H9 (cell line): ENCODE data around the gene SKAP1. TPM values are rescaled to one million over a fixed set of nuclear protein-coding genes. Genes with fewer than 3 reads are reported as not detected.

Experiments
- DNase-seq: peaks from one replicate; pipeline ENCODE4 v3.0.0-alpha.2; 2017
- H2AFZ ChIP-seq: one replicate; pipeline ENCODE4 v1.6.1; 2013; ENCODE audit warnings: mild to moderate bottlenecking, low read length, control low read depth, moderate library complexity
- H2AK5ac ChIP-seq: 2 replicates; pipeline ENCODE4 v1.6.1; 2013; ENCODE audit warnings: low read length, control low read depth, mixed read lengths; ENCODE audit not compliant: insufficient read length
- H2BK120ac ChIP-seq: one replicate; pipeline ENCODE4 v1.6.1; 2013; ENCODE audit warnings: low read depth, mild to moderate bottlenecking, low read length, control low read depth, inconsistent platforms; ENCODE audit not compliant: poor library complexity, severe bottlenecking
- H2BK12ac ChIP-seq: 2 replicates; pipeline ENCODE4 v1.6.1; 2013; ENCODE audit warnings: low read length, control low read depth, mixed read lengths, low read depth; ENCODE audit not compliant: insufficient read length
- H2BK15ac ChIP-seq: 2 replicates; pipeline ENCODE4 v1.6.1; 2013; ENCODE audit warnings: low read depth, low read length, control low read depth
- H2BK20ac ChIP-seq: one replicate; pipeline ENCODE4 v1.6.1; 2013; ENCODE audit warnings: low read depth, mild to moderate bottlenecking, low read length, control low read depth, inconsistent platforms; ENCODE audit not compliant: poor library complexity, severe bottlenecking
- H2BK5ac ChIP-seq: 2 replicates; pipeline ENCODE4 v1.6.1; 2013; ENCODE audit warnings: low read length, control low read depth, mixed read lengths; ENCODE audit not compliant: insufficient read length
- H3K14ac ChIP-seq: 2 replicates; pipeline ENCODE4 v1.6.1; 2013; ENCODE audit warnings: low read length, control low read depth; ENCODE audit not compliant: insufficient read depth
- H3K18ac ChIP-seq: 2 replicates; pipeline ENCODE4 v1.6.1; 2013; ENCODE audit warnings: low read depth, mild to moderate bottlenecking, mixed read lengths, low read length, control low read depth; ENCODE audit not compliant: insufficient read length
- H3K23ac ChIP-seq: 2 replicates; pipeline ENCODE4 v1.6.1; 2013; ENCODE audit warnings: low read length, control low read depth, mixed read lengths, low read depth; ENCODE audit not compliant: insufficient read length
- H3K23me2 ChIP-seq: 2 replicates; pipeline ENCODE4 v1.6.1; 2013; ENCODE audit warnings: low read depth, mild to moderate bottlenecking, mixed read lengths, low read length, control low read depth; ENCODE audit not compliant: insufficient read length, poor library complexity, severe bottlenecking
- H3K27ac ChIP-seq: 2 replicates; pipeline ENCODE4 v1.5.1; 2013; ENCODE audit warnings: low read length, control low read depth, mixed read lengths, low read depth; ENCODE audit not compliant: insufficient read length
- H3K27me3 ChIP-seq: 2 replicates; pipeline ENCODE4 v1.6.1; 2013; ENCODE audit warnings: low read length, control low read depth, inconsistent platforms; ENCODE audit not compliant: insufficient read depth
- H3K4ac ChIP-seq: 2 replicates; pipeline ENCODE4 v1.6.1; 2013; ENCODE audit warnings: low read depth, mild to moderate bottlenecking, control low read depth, inconsistent platforms, low read length, moderate library complexity
- H3K4me1 ChIP-seq: 2 replicates; pipeline ENCODE4 v1.6.1; 2013; ENCODE audit warnings: low read length, control low read depth, inconsistent platforms; ENCODE audit not compliant: insufficient read depth
- H3K4me2 ChIP-seq: 2 replicates; pipeline ENCODE4 v1.6.1; 2013; ENCODE audit warnings: low read length, control low read depth, mixed read lengths; ENCODE audit not compliant: insufficient read length, insufficient read depth
- H3K56ac ChIP-seq: 2 replicates; pipeline ENCODE4 v1.6.1; 2013; ENCODE audit warnings: low read depth, mild to moderate bottlenecking, mixed read lengths, low read length, control low read depth; ENCODE audit not compliant: insufficient read length
- H3K79me1 ChIP-seq: 2 replicates; pipeline ENCODE4 v1.6.1; 2013; ENCODE audit warnings: low read depth, mild to moderate bottlenecking, moderate library complexity, low read length, control low read depth, inconsistent platforms; ENCODE audit not compliant: insufficient read depth, poor library complexity, severe bottlenecking
- H3K79me2 ChIP-seq: 2 replicates; pipeline ENCODE4 v1.6.1; 2013; ENCODE audit warnings: low read length, control low read depth, inconsistent platforms; ENCODE audit not compliant: insufficient read depth
- H3K9ac ChIP-seq: 2 replicates; pipeline ENCODE4 v1.6.1; 2013; ENCODE audit warnings: low read length, control low read depth, mixed read lengths; ENCODE audit not compliant: insufficient read length; ENCODE audit errors: extremely low read depth
- H3K9me3 ChIP-seq: one replicate; pipeline ENCODE4 v1.6.1; 2013; ENCODE audit warnings: low read depth, low read length, inconsistent platforms; ENCODE audit not compliant: control insufficient read depth
- H3T11ph ChIP-seq: one replicate; pipeline ENCODE4 v1.6.1; 2013; ENCODE audit warnings: mild to moderate bottlenecking, low read length, control low read depth, inconsistent platforms
- H4K20me1 ChIP-seq: one replicate; pipeline ENCODE4 v1.6.1; 2013; ENCODE audit not compliant: control insufficient read depth, insufficient read length, insufficient read depth
- H4K5ac ChIP-seq: 2 replicates; pipeline ENCODE4 v1.6.1; 2013; ENCODE audit warnings: low read depth, mild to moderate bottlenecking, mixed read lengths, low read length, control low read depth; ENCODE audit not compliant: insufficient read length
- H4K8ac ChIP-seq: replicated peaks from 2 replicates; pipeline ENCODE4 v1.6.1; 2013; ENCODE audit warnings: low read length, control low read depth, mixed read lengths, low read depth; ENCODE audit not compliant: insufficient read length
- H4K91ac ChIP-seq: 2 replicates; pipeline ENCODE4 v1.6.1; 2013; ENCODE audit warnings: low read depth, mild to moderate bottlenecking, moderate library complexity, mixed read lengths, low read length, control low read depth; ENCODE audit not compliant: insufficient read length
- H3K27ac Mint-ChIP-seq, 3 experiments: 2 replicates in 2 of 3; 3 replicates in 1 of 3; pipeline ENCODE4 v1.8.0; 2020 to 2021; ENCODE audit warnings: mixed read lengths in 3 of 3, mild to moderate bottlenecking in 1 of 3, moderate library complexity in 1 of 3
- H3K27me3 Mint-ChIP-seq: 2 replicates; pipeline ENCODE4 v1.8.0; 2021; ENCODE audit warnings: low read depth, mild to moderate bottlenecking, moderate library complexity, mixed read lengths
- H3K36me3 Mint-ChIP-seq, 3 experiments: 2 replicates in 2 of 3; 3 replicates in 1 of 3; pipeline ENCODE4 v1.8.0; 2020 to 2021; ENCODE audit warnings: low read depth in 3 of 3, mixed read lengths in 3 of 3; ENCODE audit not compliant: insufficient read depth in 1 of 3
- H3K4me1 Mint-ChIP-seq, 2 experiments: 2 replicates each; pipeline ENCODE4 v1.8.0; 2020; ENCODE audit warnings: mixed read lengths in 2 of 2
- H3K4me3 Mint-ChIP-seq, 2 experiments: 2 replicates in 1 of 2; 3 replicates in 1 of 2; pipeline ENCODE4 v1.8.0; 2020 to 2021; ENCODE audit warnings: mild to moderate bottlenecking in 2 of 2, mixed read lengths in 2 of 2, moderate library complexity in 1 of 2
- H3K9me3 Mint-ChIP-seq, 2 experiments: 2 replicates in 1 of 2; 3 replicates in 1 of 2; pipeline ENCODE4 v1.8.0; 2020; ENCODE audit warnings: mild to moderate bottlenecking in 2 of 2, mixed read lengths in 2 of 2, moderate library complexity in 1 of 2
- CTCF ChIP-seq: fragments of 200-600 bp; sonication (generic); conservative IDR thresholded peaks from 3 replicates; pipeline ENCODE4 v1.8.0; 2021; ENCODE audit warnings: antibody characterized with exemption, mild to moderate bottlenecking
- total RNA-seq: library from RNA; stranded (reverse); gene quantifications from 2 replicates; pipeline ENCODE4 v1.2.1, GENCODE V29; 2021

SKAP1 gene
- total RNA-seq, 1 experiment from 2014 or later: not detected

GRCh38 chr17:48348352-48348751 is 81.7 kb downstream of the SKAP1 start:
- no peak overlapping the region for H3K4ac ChIP-seq
- H3K4me2 ChIP-seq: no peak overlapping the region
- H3K4me1 Mint-ChIP-seq: no peaks in the 10 kb centered on the region
- no peak overlapping the region for H4K5ac ChIP-seq
- no peaks in the 10 kb centered on the region for H3K27me3 ChIP-seq
- H3K79me1 ChIP-seq: no peaks in the 10 kb centered on the region
- no peak overlapping the region for H2BK120ac ChIP-seq
- H3K36me3 Mint-ChIP-seq: no peaks in the 10 kb centered on the region
- H4K20me1 ChIP-seq: no peaks in the 10 kb centered on the region
- no peak overlapping the region for H3K18ac ChIP-seq
- no peak overlapping the region for H3K4me3 Mint-ChIP-seq
- H3K14ac ChIP-seq: no peak overlapping the region
- no peak overlapping the region for H3K27ac Mint-ChIP-seq
- H2BK12ac ChIP-seq: no peak overlapping the region
- no peaks in the 10 kb centered on the region for H3K9me3 ChIP-seq
- H3K4me1 ChIP-seq: no peaks in the 10 kb centered on the region
- H3K23me2 ChIP-seq: no peaks in the 10 kb centered on the region
- H2AK5ac ChIP-seq: no peak overlapping the region
- no peak overlapping the region for H2BK20ac ChIP-seq
- DNase-seq: no peak
- no peak overlapping the region for H3K56ac ChIP-seq
- no peak overlapping the region for H3T11ph ChIP-seq
- H3K27ac ChIP-seq: no peak overlapping the region
- no peaks in the 10 kb centered on the region for H3K79me2 ChIP-seq
- no peak overlapping the region for H2AFZ ChIP-seq
- no peak for TF ChIP-seq CTCF
- no peak overlapping the region for H4K91ac ChIP-seq
- no peak overlapping the region for H2BK15ac ChIP-seq
- H3K27me3 Mint-ChIP-seq: peaks cover 34% of the 10 kb centered on the region
- no peak overlapping the region for H3K23ac ChIP-seq
- no peak overlapping the region for H3K9ac ChIP-seq
- H2BK5ac ChIP-seq: no peak overlapping the region
- no peak overlapping the region for H4K8ac ChIP-seq
- no peaks in the 10 kb centered on the region for H3K9me3 Mint-ChIP-seq
